Type B pancreatic cell (in vitro differentiated cells): ENCODE measurements around the gene MSRB3. TPM values are rescaled to one million over a fixed set of nuclear protein-coding genes. Genes with fewer than 3 reads are reported as not detected.

Experiments used
- DNase-seq: peaks from one replicate; pipeline ENCODE4 v3.0.0; 2021; ENCODE audit warnings: mixed read lengths; ENCODE audit not compliant: unreplicated experiment; ENCODE audit errors: extremely low spot score
- H3K27ac Mint-ChIP-seq: 2 replicates; pipeline ENCODE4 v1.8.0; 2021; ENCODE audit warnings: mild to moderate bottlenecking, mixed read lengths
- H3K27me3 Mint-ChIP-seq: 2 replicates; pipeline ENCODE4 v1.8.0; 2021; ENCODE audit warnings: mixed read lengths
- H3K36me3 Mint-ChIP-seq: 2 replicates; pipeline ENCODE4 v1.8.0; 2021; ENCODE audit warnings: mixed read lengths
- H3K4me1 Mint-ChIP-seq: one replicate; pipeline ENCODE4 v1.8.0; 2021; ENCODE audit warnings: mixed read lengths; ENCODE audit not compliant: unreplicated experiment
- H3K4me3 Mint-ChIP-seq: 2 replicates; pipeline ENCODE4 v1.8.0; 2021; ENCODE audit warnings: mild to moderate bottlenecking, mixed read lengths
- H3K9me3 Mint-ChIP-seq: 2 replicates; pipeline ENCODE4 v1.8.0; 2021; ENCODE audit warnings: mixed read lengths
- total RNA-seq: library from RNA; stranded (reverse); gene quantifications from 2 replicates; pipeline ENCODE4 v1.2.1, GENCODE V29; 2021; ENCODE audit warnings: low replicate concordance
- TF ChIP-seq, protein P1 (sequence below): fragments of 200-600 bp; sonication (generic); conservative IDR thresholded peaks from 2 replicates; pipeline ENCODE4 v1.5.0; 2021; ENCODE audit warnings: antibody characterized with exemption, mild to moderate bottlenecking

The MSRB3 gene
- total RNA-seq, 1 donor from 2014 or later = 12.8 TPM

DNA sequence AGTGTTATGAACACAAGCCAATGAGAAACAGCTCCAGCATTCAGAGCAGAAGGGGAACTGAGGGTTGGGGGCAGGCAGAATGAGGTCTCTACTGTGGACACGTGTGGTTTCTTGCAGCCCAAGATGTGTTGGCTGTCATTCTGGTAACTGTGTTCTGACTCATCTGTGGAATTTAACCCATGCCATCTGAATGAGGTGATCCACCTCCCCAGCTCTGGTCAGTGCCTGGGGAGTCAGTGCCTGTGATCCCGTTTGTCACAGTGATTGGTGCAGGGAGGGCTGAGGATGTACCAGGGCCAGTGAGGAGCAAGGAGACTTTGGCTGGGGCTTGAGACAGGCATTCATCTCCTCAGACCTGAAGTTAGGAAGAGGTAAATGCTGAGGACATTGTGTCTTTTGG lies 216.8 kb downstream of the MSRB3 start:
- Mint-ChIP-seq H3K4me3 (no peak overlapping the region), H3K36me3 (peaks cover 4% of the 10 kb centered on the region), H3K4me1 (peaks cover 41% of the 10 kb centered on the region), H3K27ac (no peak overlapping the region), H3K27me3 (peaks cover 8% of the 10 kb centered on the region), H3K9me3 (no peaks in the 10 kb centered on the region)
- no peak for DNase-seq
- TF ChIP-seq, protein P1, sequence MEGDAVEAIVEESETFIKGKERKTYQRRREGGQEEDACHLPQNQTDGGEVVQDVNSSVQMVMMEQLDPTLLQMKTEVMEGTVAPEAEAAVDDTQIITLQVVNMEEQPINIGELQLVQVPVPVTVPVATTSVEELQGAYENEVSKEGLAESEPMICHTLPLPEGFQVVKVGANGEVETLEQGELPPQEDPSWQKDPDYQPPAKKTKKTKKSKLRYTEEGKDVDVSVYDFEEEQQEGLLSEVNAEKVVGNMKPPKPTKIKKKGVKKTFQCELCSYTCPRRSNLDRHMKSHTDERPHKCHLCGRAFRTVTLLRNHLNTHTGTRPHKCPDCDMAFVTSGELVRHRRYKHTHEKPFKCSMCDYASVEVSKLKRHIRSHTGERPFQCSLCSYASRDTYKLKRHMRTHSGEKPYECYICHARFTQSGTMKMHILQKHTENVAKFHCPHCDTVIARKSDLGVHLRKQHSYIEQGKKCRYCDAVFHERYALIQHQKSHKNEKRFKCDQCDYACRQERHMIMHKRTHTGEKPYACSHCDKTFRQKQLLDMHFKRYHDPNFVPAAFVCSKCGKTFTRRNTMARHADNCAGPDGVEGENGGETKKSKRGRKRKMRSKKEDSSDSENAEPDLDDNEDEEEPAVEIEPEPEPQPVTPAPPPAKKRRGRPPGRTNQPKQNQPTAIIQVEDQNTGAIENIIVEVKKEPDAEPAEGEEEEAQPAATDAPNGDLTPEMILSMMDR = no peak

DNA sequence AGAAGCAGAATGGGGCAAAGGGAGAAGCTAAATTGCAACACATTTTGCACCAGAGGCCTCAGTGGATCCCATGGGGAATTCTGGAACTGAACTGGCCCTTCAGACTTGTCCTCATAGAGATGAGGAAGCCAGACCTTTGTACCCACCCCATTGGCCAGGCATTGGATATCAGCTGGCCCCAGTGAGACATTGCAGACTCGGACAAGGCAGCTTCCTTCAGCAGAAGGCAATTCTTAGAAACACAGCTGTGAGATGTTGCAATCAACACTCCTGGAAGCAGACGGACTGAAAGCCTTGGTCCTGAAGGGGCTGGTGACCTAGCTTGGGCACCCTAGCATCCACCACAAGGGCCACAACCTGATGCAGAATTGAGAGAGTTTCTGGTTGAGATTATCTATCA lies 218.1 kb downstream of the MSRB3 start:
- peaks cover 4% of the 10 kb centered on the region for H3K36me3 Mint-ChIP-seq
- no peak for DNase-seq
- peaks cover 49% of the 10 kb centered on the region for H3K4me1 Mint-ChIP-seq
- H3K27me3 Mint-ChIP-seq = peaks cover 8% of the 10 kb centered on the region
- no peak overlapping the region for H3K4me3 Mint-ChIP-seq
- H3K9me3 Mint-ChIP-seq = no peaks in the 10 kb centered on the region
- TF ChIP-seq, protein P1 = no peak
- no peak overlapping the region for H3K27ac Mint-ChIP-seq

DNA sequence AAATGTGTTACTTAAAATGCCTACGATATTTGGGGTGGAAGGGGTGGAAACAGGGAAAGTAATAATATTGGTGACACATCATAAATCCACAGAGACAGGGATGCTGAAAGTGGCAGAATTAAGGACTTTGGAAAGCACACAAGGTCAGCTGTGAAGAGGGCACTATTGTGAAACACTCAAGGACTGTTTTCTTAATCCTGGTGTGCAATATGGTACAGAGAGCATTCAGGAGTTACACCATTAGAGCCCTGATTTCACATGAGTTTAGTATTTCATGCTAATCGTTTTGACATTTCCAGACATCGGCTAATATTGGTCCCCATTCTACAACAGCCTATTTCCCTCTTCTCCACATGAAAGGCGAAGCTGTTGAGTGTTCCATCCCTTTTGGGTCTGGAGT lies 219.2 kb downstream of the MSRB3 start:
- no peak overlapping the region for H3K27ac Mint-ChIP-seq
- no peak for DNase-seq
- no peak overlapping the region for H3K4me3 Mint-ChIP-seq
- H3K4me1 Mint-ChIP-seq = peaks cover 49% of the 10 kb centered on the region
- H3K9me3 Mint-ChIP-seq = no peaks in the 10 kb centered on the region
- TF ChIP-seq, protein P1 = no peak
- peaks cover 4% of the 10 kb centered on the region for H3K36me3 Mint-ChIP-seq
- H3K27me3 Mint-ChIP-seq = peaks cover 8% of the 10 kb centered on the region

DNA sequence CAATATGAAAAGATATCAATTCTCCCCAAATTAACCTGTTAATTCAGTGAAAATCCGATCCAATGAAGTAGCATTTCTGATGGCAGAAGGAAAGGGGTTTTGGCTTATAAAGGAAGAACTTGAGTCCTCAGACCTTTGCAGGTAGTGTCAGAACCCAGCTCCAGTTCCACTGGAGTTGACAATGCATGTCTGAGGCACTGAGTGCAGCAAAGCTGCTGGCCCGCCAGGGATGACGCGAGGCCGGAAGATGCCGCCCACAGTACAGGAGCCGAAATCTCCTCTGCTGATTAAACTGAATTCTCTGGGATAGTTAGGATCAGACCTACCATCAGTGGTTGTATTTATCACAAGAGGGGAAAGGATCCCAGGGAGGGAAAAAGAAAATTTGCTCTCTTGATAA lies 220.7 kb downstream of the MSRB3 start:
- no peak overlapping the region for H3K27ac Mint-ChIP-seq

DNA sequence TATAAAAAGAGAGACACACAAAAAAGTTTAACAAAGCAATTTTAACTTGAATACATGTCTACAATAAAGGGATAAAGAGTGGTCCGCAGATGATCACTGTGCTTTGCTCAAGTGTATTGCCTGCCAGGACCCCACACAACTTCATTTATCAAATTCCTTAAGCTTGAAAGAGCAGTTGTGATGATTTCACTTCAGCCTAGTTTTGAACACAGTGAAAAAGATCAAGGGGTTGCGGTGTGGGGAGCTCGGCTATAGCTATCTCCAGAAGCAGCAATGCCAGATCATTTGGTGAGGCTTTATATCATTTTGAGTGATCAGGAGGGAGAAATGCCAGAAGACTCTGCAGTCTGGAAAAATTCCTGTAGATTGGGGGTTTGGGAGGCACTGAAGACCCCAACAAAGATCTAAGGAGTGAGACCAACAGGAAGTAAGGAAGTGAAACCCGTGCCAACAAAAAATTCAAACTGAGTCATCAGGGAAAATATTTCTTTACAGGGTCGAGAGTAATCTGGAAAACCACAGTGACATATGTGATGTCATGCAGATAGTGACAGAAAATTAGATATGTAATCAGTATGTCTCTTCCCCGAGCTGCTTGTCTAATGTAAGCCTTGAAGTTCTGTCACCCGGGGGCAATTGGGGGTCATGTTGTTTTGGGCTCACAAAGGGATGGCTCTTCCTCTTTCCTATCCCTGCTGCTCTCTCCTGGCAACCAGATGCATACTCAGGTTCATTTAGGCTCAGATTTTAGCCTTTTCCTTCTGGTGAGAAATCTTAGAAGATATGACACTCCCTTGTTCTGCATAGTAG lies 221.8 kb downstream of the MSRB3 start:
- Mint-ChIP-seq H3K36me3 (peaks cover 4% of the 10 kb centered on the region), H3K9me3 (no peaks in the 10 kb centered on the region), H3K27ac (no peak overlapping the region), H3K27me3 (peaks cover 8% of the 10 kb centered on the region), H3K4me1 (peaks cover 41% of the 10 kb centered on the region), H3K4me3 (peak overlapping the region; percentile 35)
- DNase-seq = no peak
- TF ChIP-seq, protein P1 = no peak

More for the DNA sequence above, 220.7 kb downstream of the MSRB3 start:
- peaks cover 4% of the 10 kb centered on the region for H3K36me3 Mint-ChIP-seq
- peaks cover 8% of the 10 kb centered on the region for H3K27me3 Mint-ChIP-seq
- DNase-seq = no peak
- peaks cover 45% of the 10 kb centered on the region for H3K4me1 Mint-ChIP-seq
- no peak overlapping the region for H3K4me3 Mint-ChIP-seq
- TF ChIP-seq, protein P1 = no peak
- H3K9me3 Mint-ChIP-seq = no peaks in the 10 kb centered on the region
